HG03342 (cell line): ENCODE results near the gene TOB1.
"Not testable (repeated sequence)": the region's sequence is repeated elsewhere in the genome, so short reads cannot be mapped to it uniquely, and the experiment has no call there.

Source experiments
- ATAC-seq: cut with Tn5 transposase; IDR thresholded peaks from one replicate; pipeline ENCODE4 v1.9.1; 2021; ENCODE audit warnings: mild to moderate bottlenecking, moderate library complexity; ENCODE audit not compliant: unreplicated experiment

TOB1 gene

GRCh38 chr17:50899005-50899460, 32.9 kb upstream of the TOB1 start:
- ATAC-seq, result no peak

- ATAC-seq, result no peak
Measured at GRCh38 chr17:50898369-50899004, 32.3 kb upstream of the TOB1 start.

GRCh38 chr17:50894513-50894912, 28.4 kb upstream of the TOB1 start:
- not testable (repeated sequence) for ATAC-seq

DNA sequence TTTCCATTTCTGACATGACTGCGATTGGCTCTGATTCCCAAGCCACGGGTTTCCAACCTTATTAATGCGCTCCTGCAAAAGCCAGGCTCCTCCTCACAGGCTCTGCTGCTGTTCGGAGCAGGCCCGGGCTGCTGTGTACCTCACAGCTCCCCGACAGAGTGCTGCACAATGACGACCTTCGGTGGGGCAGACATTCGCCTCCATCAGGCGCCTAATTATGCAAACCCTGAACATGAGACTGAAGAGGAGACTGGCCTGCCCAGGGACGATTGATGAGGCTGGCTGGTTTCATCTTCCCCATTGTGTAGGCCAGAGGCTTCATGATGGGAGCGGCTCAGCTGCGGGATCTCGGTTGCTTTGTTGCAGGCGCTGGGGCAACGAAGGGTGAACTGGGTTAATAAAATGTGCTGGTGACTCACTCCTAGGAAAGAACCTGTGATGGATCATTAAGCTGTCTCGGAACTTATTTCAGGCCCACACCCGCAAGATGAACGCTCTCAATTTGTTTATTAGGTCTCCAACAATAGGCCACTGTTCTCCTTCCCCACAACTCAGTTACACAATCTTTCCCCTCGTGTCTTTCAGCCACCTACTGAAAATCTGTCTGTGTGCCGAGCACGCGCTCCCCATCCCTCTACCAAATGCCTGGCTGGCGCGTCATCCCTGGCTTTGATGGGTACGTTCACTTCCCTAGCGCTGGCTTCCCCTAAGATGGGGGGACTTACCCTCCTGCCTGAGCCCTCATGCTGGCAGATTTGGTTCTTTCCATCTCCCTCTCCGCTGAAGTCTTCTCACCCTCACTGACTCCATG, 27.2 kb upstream of the TOB1 start:
- no peak for ATAC-seq

- ATAC-seq, result no peak
Measured at GRCh38 chr17:50892101-50892776, 26.1 kb upstream of the TOB1 start.

GRCh38 chr17:50891577-50891989, 25.4 kb upstream of the TOB1 start:
- ATAC-seq, result no peak

DNA sequence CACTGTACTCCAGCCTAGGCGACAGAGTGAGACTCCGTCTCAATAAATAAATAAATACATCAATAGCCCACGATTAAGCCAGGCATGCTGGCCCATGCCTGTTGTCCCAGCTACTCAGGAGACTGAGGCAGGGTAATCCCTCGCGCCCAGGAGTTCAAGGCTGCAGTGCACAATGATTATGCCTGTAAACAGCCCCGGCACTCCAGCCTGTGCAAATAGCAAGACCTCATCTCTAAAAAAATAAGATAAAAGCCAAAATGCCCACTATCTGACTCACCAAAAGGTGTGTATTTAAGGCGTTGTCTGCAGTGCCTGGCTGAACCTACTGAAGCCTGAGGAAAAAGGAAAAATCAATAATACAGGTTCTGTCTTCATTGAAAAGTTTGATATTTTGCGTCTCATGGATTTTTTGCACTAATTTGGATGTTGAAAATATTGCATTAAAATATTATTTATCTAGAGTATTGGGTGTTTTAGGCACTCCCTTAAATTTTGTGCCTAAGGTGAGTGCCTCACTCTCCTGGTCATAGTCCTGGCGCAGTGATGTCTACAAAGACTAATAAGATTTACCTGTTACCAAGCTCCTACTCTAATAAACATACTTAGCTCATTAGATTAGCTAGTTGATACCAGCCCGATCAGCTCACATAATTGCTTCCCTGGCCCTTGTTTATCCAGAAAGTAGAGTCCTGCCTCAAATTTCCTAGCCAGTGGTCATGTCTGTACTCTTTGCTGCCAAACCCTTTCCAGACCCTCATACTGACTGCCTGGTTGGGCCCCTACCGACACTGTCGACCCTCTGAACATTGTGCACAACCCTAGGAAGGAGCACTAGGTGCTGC, 24.7 kb upstream of the TOB1 start:
- ATAC-seq, result no peak

- no peak for ATAC-seq
Measured at GRCh38 chr17:50889528-50890118, 23.5 kb upstream of the TOB1 start.

- no peak for ATAC-seq
Measured at GRCh38 chr17:50887705-50888245, 21.6 kb upstream of the TOB1 start.

DNA sequence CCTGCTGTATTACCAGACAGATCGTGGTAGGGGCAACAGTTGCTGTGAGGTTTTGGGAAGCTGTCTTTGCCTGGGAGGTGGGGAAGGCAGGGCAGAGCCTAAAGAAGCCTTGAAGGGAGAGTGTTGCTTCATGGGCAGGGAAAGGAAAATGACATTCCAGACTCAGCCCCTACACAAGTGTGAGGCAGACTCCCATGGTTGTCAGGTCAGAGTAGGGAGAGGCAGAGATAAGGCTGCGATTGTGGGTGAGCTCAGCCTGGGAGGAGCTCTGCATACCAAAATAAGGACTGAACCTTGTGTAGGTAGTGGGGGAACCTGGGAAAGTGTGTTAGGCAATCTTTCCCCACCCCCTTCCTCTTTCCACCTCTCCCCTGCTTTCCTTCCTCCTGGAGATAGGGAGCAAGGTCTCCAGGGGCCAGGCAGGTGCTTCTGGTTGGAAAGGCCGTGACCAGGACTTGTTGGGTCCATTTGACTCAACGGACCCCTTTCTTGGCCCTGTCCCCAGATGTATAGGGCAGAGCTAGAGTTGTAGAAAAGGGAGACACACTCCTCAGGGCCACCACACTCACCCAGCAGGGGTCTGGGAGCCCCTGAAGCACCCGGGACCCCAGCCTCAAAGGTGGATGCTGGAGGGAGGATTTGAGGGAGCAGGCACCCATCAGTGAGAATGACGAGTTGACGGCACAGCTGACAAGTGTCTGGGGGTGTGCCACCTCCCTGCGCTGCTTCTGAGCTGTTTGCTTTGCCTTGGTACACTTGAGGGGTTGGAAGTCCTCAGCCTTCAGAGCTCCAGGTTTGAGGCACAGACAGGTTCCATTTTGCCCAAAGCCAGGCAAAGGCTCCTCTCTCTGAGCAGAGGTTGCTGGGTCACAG, 18.5 kb upstream of the TOB1 start:
- no peak for ATAC-seq

DNA sequence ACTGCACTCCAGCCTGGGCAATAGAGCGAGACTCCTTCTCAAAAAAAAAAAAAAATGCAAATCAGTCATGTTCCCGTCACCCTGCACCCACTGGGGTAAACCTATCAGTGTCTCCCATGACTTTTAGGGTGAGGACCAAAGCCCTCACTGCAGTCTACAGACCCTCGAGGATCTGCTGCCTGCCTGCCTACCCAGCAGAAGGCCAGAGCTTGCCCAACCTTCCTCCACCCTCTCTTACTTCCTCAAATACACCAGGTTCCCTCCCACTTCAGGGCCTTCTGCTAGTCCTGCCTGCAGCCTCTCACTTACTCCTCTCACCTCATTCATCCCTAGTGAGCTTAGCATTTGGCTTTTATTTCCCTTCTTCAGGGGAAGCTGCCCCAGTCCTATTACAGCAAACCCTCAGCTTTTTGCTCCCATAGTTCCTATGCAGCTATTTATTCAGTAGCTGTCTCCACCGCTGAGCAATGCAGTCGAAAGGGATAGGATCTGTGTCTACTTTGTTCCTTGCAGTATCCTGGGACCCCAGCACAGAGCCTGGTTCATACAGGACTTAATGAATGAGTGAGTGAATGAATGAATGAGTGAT, 17.8 kb upstream of the TOB1 start:
- ATAC-seq, result no peak

DNA sequence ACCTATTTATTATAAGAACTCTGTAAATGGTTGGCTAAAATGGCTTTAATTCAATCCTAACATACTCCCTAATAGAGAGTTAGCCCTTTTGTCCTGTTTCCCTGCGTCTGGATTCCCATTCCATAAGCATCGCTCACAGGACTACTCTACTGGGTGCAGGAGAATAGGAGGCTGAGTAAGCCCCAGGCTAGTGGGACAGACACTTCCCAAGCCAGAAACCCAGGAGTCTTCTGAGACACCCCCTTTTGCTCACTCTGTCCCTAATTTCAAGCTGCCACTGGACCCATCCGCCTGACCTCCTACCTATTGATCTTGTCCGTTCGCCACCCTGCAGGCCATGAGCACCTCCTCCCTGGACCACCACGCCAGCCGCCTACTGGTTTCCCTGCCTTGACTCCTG, 16.7 kb upstream of the TOB1 start:
- ATAC-seq, result no peak

DNA sequence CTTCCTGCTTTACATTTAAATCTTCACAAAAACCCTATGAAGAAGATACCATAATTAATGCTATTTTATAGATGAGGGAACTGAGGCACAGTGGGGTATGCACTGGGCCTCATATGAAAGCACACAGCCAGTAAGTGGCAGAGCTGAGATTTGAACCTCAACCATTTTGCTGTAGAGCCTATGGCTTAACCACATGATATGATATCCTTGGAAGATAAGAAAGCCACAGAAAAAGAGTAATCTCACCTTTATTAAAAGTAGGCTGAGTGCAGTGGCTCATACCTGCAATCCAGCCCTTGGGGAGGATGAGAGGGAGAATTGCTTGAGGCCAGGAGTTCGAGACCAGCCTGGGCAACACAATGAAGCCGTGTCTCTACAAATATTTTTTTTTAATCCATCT, 15.0 kb upstream of the TOB1 start:
- no peak for ATAC-seq

- ATAC-seq, result no peak
Measured at GRCh38 chr17:50879086-50879485, 12.9 kb upstream of the TOB1 start.

DNA sequence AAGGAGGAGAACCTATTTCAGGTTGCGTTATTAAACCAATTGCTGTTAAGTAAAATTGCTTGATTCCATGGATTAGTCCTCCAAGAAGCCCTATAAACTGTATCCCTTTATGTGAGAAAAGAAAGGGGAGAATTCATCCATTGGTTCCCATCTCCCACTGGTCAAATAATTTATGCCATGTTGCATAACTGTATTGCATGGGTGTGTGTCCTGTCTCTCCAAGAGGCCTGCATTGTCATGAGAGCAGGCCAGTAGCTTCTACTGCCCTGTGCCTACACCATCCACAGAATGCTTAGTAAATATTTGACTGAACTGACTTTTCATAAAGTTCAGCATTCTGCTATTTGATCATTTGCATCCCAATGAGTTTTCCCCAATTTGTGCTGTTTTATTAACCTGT, 11.7 kb upstream of the TOB1 start:
- no peak for ATAC-seq

DNA sequence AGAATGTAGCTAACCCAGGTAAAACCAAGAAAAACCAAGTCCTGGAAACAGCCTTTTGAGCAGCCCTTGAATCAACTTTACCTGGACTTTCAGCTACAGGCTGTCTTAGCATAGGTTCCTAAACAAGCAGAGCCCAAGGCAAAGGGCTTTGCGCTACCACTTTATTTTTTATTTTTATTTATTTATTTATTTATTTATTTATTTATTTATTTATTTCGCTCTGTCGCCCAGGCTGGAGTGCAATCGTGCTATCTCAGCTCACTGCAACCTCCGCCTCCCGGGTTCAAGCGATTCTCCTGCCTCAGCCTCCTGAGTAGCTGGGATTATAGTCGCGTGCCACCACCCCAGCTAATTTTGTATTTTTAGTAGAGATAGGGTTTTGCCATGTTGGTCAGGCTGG, 10.9 kb upstream of the TOB1 start:
- not testable (repeated sequence) for ATAC-seq

DNA sequence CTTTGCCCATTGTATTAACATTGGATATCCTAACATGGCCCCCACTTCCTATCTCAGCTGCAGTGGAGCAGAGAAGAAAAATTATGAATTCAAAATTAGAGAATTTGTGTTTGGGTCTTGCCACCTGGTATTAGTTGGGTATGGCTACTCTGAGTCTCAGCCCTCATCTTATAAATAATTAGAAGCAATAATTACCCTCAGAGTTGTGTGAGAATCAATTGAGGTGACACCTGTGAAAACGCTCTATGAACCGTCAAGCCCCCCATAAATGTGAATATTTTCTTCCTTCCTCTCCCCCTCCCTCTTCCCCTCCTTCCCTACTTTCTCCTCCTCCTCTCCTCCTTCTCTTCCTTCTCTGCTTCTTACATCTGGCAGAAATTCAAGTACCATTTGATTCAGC, 8.9 kb upstream of the TOB1 start:
- no peak for ATAC-seq

DNA sequence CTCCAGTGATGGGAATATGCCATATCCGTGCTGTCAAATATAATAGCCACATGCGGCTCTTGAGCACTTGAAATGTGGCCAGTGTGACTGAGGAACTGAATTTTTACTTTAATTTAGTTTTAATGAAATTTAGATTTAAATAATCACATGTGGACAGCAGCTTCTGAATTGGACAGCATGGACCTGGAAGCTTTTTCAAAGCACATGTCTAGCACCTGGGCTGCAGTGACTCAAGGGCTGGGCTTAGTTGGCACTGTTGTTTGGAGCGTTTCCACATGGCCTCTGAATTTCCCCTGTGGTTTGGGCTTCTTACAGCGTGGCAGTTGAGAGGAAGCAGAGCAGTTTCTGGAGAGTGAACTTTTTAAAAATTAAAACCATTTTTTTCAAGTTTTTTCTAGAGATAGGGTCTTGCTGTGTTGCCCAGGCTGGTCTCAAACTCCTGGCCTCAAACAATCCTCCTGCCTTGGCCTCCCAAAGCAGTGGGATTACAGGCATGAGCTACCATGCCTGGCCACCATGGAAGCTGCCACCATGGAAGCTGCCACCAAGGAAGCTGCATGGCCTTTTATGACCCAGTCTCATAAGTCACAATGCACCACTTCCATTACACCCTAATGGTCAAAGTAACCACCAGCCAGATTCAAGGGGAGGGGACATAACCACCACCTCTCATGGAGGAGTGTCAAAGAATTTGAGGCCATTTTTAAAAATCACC, 6.7 kb upstream of the TOB1 start:
- ATAC-seq, result no peak
